Neural cell (in vitro differentiated cells): ENCODE data around the gene FASLG. TPM values are rescaled to one million over a fixed set of nuclear protein-coding genes. Genes with fewer than 3 reads are reported as not detected.

ENCODE experiments used
- H2AFZ ChIP-seq: fragments of 200-600, 300-800 bp; sonication (generic), shearing (Covaris generic); 2 replicates; pipeline ENCODE4 v1.6.0; 2014; ENCODE audit warnings: low read depth, mild to moderate bottlenecking, antibody characterized with exemption, low read length, moderate library complexity
- H3F3A ChIP-seq: fragments of 200-600 bp; shearing (Covaris generic); 2 replicates; pipeline ENCODE4 v1.6.1; 2016; ENCODE audit warnings: mild to moderate bottlenecking, moderate library complexity, mixed read lengths, antibody characterized with exemption, low read length; ENCODE audit not compliant: insufficient read depth, poor library complexity, severe bottlenecking
- H3K27ac ChIP-seq: fragments of 200-600, 300-800 bp; sonication (generic), shearing (Covaris generic); 2 replicates; pipeline ENCODE4 v1.5.1; 2014; ENCODE audit warnings: mild to moderate bottlenecking, low read length, moderate library complexity
- H3K27me3 ChIP-seq: fragments of 300-800, 200-600 bp; sonication (generic), shearing (Covaris generic); 2 replicates; pipeline ENCODE4 v1.6.0; 2014; ENCODE audit warnings: mild to moderate bottlenecking, low read depth, low read length, moderate library complexity; ENCODE audit not compliant: insufficient read depth
- H3K36me3 ChIP-seq: fragments of 300-800, 200-600 bp; sonication (generic), shearing (Covaris generic); 2 replicates; pipeline ENCODE4 v1.5.1; 2014; ENCODE audit warnings: mild to moderate bottlenecking, antibody characterized with exemption, low read length, moderate library complexity; ENCODE audit not compliant: insufficient read depth
- H3K4me2 ChIP-seq: fragments of 300-800, 200-600 bp; sonication (generic), shearing (Covaris generic); 2 replicates; pipeline ENCODE4 v1.6.0; 2014; ENCODE audit warnings: mild to moderate bottlenecking, low read length
- H3K4me3 ChIP-seq: fragments of 300-800, 200-600 bp; sonication (generic), shearing (Covaris generic); 2 replicates; pipeline ENCODE4 v1.5.1; 2014; ENCODE audit warnings: mild to moderate bottlenecking, low read length, moderate library complexity
- H3K79me2 ChIP-seq: fragments of 200-600 bp; shearing (Covaris generic); replicated peaks from 2 replicates; pipeline ENCODE4 v1.6.0; 2014; ENCODE audit warnings: mild to moderate bottlenecking, low read length, moderate library complexity; ENCODE audit not compliant: insufficient read depth
- H3K9ac ChIP-seq: fragments of 300-800, 200-600 bp; sonication (generic), shearing (Covaris generic); 2 replicates; pipeline ENCODE4 v1.6.1; 2016; ENCODE audit warnings: mild to moderate bottlenecking, low read length, mixed read lengths
- H3K9me2 ChIP-seq: fragments of 200-600 bp; shearing (Covaris generic); 2 replicates; pipeline ENCODE4 v1.6.1; 2016; ENCODE audit warnings: mild to moderate bottlenecking, low read length, mixed read lengths; ENCODE audit not compliant: insufficient read depth
- H3K9me3 ChIP-seq: fragments of 200-600, 300-800 bp; sonication (generic), shearing (Covaris generic); 2 replicates; pipeline ENCODE4 v1.6.1; 2016; ENCODE audit warnings: mild to moderate bottlenecking, mixed run types, low read length, moderate library complexity, mixed read lengths
- H4K20me1 ChIP-seq: fragments of 200-600 bp; shearing (Covaris generic); 2 replicates; pipeline ENCODE4 v1.6.1; 2016; ENCODE audit warnings: mild to moderate bottlenecking, mixed run types; ENCODE audit not compliant: insufficient read depth
- EP300 ChIP-seq: fragments of 450-650 bp; conservative IDR thresholded peaks from 2 replicates; pipeline ENCODE4 v1.6.1; 2014; ENCODE audit warnings: antibody characterized with exemption, mild to moderate bottlenecking, moderate library complexity; ENCODE audit not compliant: poor library complexity, severe bottlenecking
- EZH2 ChIP-seq: fragments of 200-600, 300-800 bp; shearing (Covaris generic), sonication (generic); IDR thresholded peaks from 2 replicates; pipeline ENCODE4 v1.6.1; 2014; ENCODE audit warnings: antibody characterized with exemption, low read length, borderline replicate concordance, mild to moderate bottlenecking; ENCODE audit not compliant: insufficient read depth, poor library complexity, severe bottlenecking
- MXI1 ChIP-seq: fragments of 450-650 bp; conservative IDR thresholded peaks from 2 replicates; pipeline ENCODE4 v1.6.1; 2014; ENCODE audit warnings: antibody characterized with exemption, mild to moderate bottlenecking; ENCODE audit not compliant: poor library complexity, severe bottlenecking
- POLR2AphosphoS5 ChIP-seq: IDR thresholded peaks from 2 replicates; pipeline ENCODE4 v1.6.1; 2012
- RAD21 ChIP-seq: fragments of 450-650 bp; conservative IDR thresholded peaks from 2 replicates; pipeline ENCODE4 v1.6.1; 2014; ENCODE audit warnings: antibody characterized with exemption, mild to moderate bottlenecking, moderate library complexity
- SMC3 ChIP-seq: fragments of 450-650 bp; conservative IDR thresholded peaks from 2 replicates; pipeline ENCODE4 v1.6.1; 2014; ENCODE audit warnings: antibody characterized with exemption, mild to moderate bottlenecking, moderate library complexity; ENCODE audit not compliant: poor library complexity
- TAF1 ChIP-seq: IDR thresholded peaks from 2 replicates; pipeline ENCODE4 v1.6.1; 2012; ENCODE audit warnings: low read depth
- polyA plus RNA-seq: library from polyadenylated mRNA; depleted of rRNA; stranded (reverse); fragments of >200 nt; gene quantifications from 2 replicates; pipeline ENCODE4 v1.2.3, GENCODE V29; 2014
- TF ChIP-seq, protein P1 (sequence below): fragments of 450-650 bp; IDR thresholded peaks from 2 replicates; pipeline ENCODE4 v1.5.1; 2014; ENCODE audit warnings: antibody characterized with exemption, mild to moderate bottlenecking, moderate library complexity; ENCODE audit not compliant: poor library complexity, severe bottlenecking
- TF ChIP-seq, protein P2 (sequence below): IDR thresholded peaks from 2 replicates; pipeline ENCODE4 v1.6.1; 2012; ENCODE audit warnings: borderline replicate concordance

Gene FASLG
- polyA plus RNA-seq, 1 donor from 2014 or later, result not detected

DNA sequence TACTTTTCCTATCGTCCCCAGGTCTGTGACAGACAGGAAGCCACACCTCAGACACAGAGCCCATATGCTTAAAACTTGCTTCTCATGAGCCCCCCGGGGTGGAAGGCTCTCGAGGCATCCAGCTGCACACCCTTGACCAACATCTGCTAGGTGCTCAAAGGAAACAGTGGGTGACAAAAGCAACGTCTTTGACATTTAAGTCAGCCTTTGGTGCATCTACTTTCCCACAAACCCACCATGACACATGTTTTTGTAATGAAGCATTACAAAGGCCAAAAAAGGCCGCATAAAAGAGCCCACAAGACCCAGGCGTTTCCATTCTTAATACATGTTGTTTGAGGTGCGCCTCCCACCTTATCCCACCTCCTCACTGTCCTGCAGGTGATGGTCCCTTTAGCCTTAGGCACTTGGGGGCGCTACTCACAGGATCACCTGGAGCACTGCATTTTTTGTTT, 11.8 kb upstream of the FASLG start:
- Histone ChIP-seq H3K27me3 (no peaks in the 10 kb centered on the region), H3K9ac (no peak overlapping the region), H2AFZ (no peak overlapping the region), H3K4me3 (no peak overlapping the region), H3K27ac (no peak overlapping the region), H3K9me3 (no peaks in the 10 kb centered on the region), H4K20me1 (no peaks in the 10 kb centered on the region), H3K36me3 (no peaks in the 10 kb centered on the region), H3F3A (no peaks in the 10 kb centered on the region), H3K4me2 (no peak overlapping the region), H3K9me2 (no peaks in the 10 kb centered on the region), H3K79me2 (no peaks in the 10 kb centered on the region)
- TF ChIP-seq EP300 (no peak), TAF1 (no peak), EZH2 (no peak), RAD21 (no peak), POLR2AphosphoS5 (no peak), MXI1 (no peak), SMC3 (no peak)
- TF ChIP-seq, protein P1, sequence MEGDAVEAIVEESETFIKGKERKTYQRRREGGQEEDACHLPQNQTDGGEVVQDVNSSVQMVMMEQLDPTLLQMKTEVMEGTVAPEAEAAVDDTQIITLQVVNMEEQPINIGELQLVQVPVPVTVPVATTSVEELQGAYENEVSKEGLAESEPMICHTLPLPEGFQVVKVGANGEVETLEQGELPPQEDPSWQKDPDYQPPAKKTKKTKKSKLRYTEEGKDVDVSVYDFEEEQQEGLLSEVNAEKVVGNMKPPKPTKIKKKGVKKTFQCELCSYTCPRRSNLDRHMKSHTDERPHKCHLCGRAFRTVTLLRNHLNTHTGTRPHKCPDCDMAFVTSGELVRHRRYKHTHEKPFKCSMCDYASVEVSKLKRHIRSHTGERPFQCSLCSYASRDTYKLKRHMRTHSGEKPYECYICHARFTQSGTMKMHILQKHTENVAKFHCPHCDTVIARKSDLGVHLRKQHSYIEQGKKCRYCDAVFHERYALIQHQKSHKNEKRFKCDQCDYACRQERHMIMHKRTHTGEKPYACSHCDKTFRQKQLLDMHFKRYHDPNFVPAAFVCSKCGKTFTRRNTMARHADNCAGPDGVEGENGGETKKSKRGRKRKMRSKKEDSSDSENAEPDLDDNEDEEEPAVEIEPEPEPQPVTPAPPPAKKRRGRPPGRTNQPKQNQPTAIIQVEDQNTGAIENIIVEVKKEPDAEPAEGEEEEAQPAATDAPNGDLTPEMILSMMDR, result no peak
- TF ChIP-seq, protein P2, sequence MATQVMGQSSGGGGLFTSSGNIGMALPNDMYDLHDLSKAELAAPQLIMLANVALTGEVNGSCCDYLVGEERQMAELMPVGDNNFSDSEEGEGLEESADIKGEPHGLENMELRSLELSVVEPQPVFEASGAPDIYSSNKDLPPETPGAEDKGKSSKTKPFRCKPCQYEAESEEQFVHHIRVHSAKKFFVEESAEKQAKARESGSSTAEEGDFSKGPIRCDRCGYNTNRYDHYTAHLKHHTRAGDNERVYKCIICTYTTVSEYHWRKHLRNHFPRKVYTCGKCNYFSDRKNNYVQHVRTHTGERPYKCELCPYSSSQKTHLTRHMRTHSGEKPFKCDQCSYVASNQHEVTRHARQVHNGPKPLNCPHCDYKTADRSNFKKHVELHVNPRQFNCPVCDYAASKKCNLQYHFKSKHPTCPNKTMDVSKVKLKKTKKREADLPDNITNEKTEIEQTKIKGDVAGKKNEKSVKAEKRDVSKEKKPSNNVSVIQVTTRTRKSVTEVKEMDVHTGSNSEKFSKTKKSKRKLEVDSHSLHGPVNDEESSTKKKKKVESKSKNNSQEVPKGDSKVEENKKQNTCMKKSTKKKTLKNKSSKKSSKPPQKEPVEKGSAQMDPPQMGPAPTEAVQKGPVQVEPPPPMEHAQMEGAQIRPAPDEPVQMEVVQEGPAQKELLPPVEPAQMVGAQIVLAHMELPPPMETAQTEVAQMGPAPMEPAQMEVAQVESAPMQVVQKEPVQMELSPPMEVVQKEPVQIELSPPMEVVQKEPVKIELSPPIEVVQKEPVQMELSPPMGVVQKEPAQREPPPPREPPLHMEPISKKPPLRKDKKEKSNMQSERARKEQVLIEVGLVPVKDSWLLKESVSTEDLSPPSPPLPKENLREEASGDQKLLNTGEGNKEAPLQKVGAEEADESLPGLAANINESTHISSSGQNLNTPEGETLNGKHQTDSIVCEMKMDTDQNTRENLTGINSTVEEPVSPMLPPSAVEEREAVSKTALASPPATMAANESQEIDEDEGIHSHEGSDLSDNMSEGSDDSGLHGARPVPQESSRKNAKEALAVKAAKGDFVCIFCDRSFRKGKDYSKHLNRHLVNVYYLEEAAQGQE, result no peak

DNA sequence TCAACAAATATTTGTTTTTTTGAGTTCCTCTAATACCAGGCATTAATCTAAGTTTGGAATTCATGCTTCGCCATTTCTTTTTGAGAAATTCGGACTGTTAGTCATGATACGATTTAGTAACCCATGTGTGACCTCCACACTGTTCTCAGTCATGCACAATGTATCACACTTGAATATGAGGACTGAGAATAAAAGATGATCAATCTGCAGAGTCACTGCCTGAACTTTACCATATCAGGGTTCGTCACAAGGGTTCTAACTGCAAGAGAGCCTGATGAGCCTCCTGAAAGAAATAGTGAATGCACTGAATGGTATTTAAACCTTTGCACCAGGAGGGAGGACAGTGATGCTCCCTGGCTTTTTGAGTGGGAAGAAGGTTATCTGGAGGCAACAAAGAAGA, 10.9 kb upstream of the FASLG start:
- Histone ChIP-seq H3K9me3 (no peaks in the 10 kb centered on the region), H3K27me3 (no peaks in the 10 kb centered on the region), H3K36me3 (no peaks in the 10 kb centered on the region), H3K9ac (no peak overlapping the region), H2AFZ (no peak overlapping the region), H3K27ac (no peak overlapping the region), H3K4me3 (no peak overlapping the region), H3K9me2 (no peaks in the 10 kb centered on the region), H4K20me1 (no peaks in the 10 kb centered on the region), H3K79me2 (no peaks in the 10 kb centered on the region), H3F3A (no peaks in the 10 kb centered on the region), H3K4me2 (no peak overlapping the region)
- TF ChIP-seq, protein P2, result no peak
- TF ChIP-seq EP300, result no peak
- no peak for TF ChIP-seq RAD21
- TF ChIP-seq POLR2AphosphoS5, result no peak
- no peak for TF ChIP-seq TAF1
- no peak for TF ChIP-seq EZH2
- TF ChIP-seq, protein P1, result no peak
- no peak for TF ChIP-seq SMC3
- no peak for TF ChIP-seq MXI1
